Measurements from ENCODE around the gene KIF3C. TPM values are rescaled to one million over a fixed set of nuclear protein-coding genes. Genes with fewer than 3 reads are reported as not detected.

KIF3C gene
- total and polyA plus RNA-seq, 2 donors (not counting 3 experiments of a cell fraction or from before 2014, with no cell fraction given) = 11.4 to 40.7 TPM

- POLR2A ChIA-PET = no interaction called here
- DNase-seq (ENCODE audit: low read depth, low spot score) = no peak
These were observed 20.5 kb upstream of the KIF3C start for GRCh38 chr2:26002632-26003310.

More at GRCh38 chr2:26002632-26003310, 20.5 kb upstream of the KIF3C start:
- Histone ChIP-seq H3K4me2 (ENCODE audit: insufficient read depth, low read length) (no peak overlapping the region), H3K9me3 (replicated peaks; ENCODE audit: control insufficient read depth, insufficient read depth, low read length) (no peaks in the 10 kb centered on the region), H3K9me1 (replicated peaks; ENCODE audit: control insufficient read depth, extremely low read depth, insufficient read depth, low read length) (no peaks in the 10 kb centered on the region), H3K27me3 (ENCODE audit: control insufficient read depth in 2 of 2, insufficient read depth in 2 of 2, low read length in 2 of 2) (no peaks in the 10 kb centered on the region), H3K4me1 (ENCODE audit: control insufficient read depth, extremely low read depth, insufficient read depth, low read length) (peaks cover 18% of the 10 kb centered on the region), H3K36me3 (ENCODE audit: control insufficient read depth in 2 of 2, extremely low read depth in 1 of 2, insufficient read depth in 2 of 2, low read length in 2 of 2) (no peaks in the 10 kb centered on the region), H3K79me2 (ENCODE audit: control insufficient read depth, insufficient read depth, low read length) (no peaks in the 10 kb centered on the region), H3K4me3 (replicated peaks in 1 of 3; ENCODE audit: insufficient read depth in 1 of 3, low read depth in 1 of 3, low read length in 3 of 3) (no peak overlapping the region), H2AFZ (ENCODE audit: low read depth, low read length) (peak overlapping the region; percentile 41), H3K27ac (ENCODE audit: insufficient read depth, low read depth, low read length) (no peak overlapping the region), H3K9ac (replicated peaks; ENCODE audit: extremely low read depth, insufficient read depth, low read length) (no peak overlapping the region), H4K20me1 (replicated peaks; ENCODE audit: control insufficient read depth, extremely low read depth, insufficient read depth, low read length) (no peaks in the 10 kb centered on the region)
- intact Hi-C loops (cut with micrococcal nuclease) = no loop called here
- FAIRE-seq = peak; percentile 4
- dilution Hi-C loops (cut with MboI; ENCODE audit: extremely low pct_ligation_motif_present, low sequenced_read_pairs) = no loop called here
- BruUV-seq (replicated peaks) = no TSS peak
- CTCF ChIA-PET = interaction anchor here (1.1 to 1.7 kb wide), 3 partner anchors 11 to 182 kb away, joined by 3 to 6 read pairs (median 3); no protein-coding TSS in a partner anchor
- TF ChIP-seq MYC (IDR thresholded peaks at IDR 0.05; ENCODE audit: low read depth, low read length) (no peak), POLR2AphosphoS5 (IDR thresholded peaks at IDR 0.05; ENCODE audit: insufficient read depth, low read depth, low read length) (no peak), JUN (IDR thresholded peaks at IDR 0.05; ENCODE audit: borderline replicate concordance, insufficient read depth, insufficient read length, low read depth) (no peak), POLR2A (IDR thresholded peaks at IDR 0.05; ENCODE audit: low read depth, low read length) (no peak), EZH2 (IDR thresholded peaks at IDR 0.05; ENCODE audit: borderline replicate concordance, low read depth, low read length, severe bottlenecking) (no peak), FOS (IDR thresholded peaks at IDR 0.05; ENCODE audit: borderline replicate concordance, insufficient read depth, low read length) (no peak), GATA2 (IDR thresholded peaks at IDR 0.05; ENCODE audit: insufficient read depth, insufficient read length, low read depth, low read length) (no peak)
- TF ChIP-seq, protein P1, sequence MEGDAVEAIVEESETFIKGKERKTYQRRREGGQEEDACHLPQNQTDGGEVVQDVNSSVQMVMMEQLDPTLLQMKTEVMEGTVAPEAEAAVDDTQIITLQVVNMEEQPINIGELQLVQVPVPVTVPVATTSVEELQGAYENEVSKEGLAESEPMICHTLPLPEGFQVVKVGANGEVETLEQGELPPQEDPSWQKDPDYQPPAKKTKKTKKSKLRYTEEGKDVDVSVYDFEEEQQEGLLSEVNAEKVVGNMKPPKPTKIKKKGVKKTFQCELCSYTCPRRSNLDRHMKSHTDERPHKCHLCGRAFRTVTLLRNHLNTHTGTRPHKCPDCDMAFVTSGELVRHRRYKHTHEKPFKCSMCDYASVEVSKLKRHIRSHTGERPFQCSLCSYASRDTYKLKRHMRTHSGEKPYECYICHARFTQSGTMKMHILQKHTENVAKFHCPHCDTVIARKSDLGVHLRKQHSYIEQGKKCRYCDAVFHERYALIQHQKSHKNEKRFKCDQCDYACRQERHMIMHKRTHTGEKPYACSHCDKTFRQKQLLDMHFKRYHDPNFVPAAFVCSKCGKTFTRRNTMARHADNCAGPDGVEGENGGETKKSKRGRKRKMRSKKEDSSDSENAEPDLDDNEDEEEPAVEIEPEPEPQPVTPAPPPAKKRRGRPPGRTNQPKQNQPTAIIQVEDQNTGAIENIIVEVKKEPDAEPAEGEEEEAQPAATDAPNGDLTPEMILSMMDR (IDR thresholded peaks at IDR 0.05; ENCODE audit: extremely low read depth in 1 of 2, insufficient read depth in 1 of 2, low read depth in 1 of 2, low read length in 2 of 2) = no peak
- TF ChIP-seq, protein P2, sequence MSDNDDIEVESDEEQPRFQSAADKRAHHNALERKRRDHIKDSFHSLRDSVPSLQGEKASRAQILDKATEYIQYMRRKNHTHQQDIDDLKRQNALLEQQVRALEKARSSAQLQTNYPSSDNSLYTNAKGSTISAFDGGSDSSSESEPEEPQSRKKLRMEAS (IDR thresholded peaks at IDR 0.05; ENCODE audit: insufficient read depth, insufficient read length) = no peak

Data from endothelial cell of umbilical vein (primary cell).